ENCODE results near the gene LAD1.

Gene LAD1

DNA sequence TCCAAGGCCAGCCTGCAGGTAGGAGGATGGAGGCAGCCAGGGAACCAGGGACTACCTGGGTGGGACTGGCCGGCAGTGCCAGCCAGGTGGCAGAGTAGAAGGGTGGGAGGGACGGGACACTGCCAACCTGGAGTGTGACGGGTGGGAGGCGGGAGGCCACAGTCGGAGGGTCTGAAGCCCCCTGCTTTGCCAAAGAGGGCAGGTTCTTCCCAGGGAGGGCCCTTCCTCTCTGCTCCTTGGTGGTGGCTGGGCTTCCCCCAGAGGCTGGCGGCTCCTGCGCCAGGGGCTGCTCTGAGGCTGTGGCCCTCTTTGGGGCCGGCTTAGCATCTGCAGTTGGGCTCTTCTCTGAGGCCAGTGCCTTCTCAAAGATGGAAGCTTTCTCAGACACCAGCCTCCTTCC lies 12.9 kb downstream of the LAD1 start:
- no peak for DNase-seq

DNA sequence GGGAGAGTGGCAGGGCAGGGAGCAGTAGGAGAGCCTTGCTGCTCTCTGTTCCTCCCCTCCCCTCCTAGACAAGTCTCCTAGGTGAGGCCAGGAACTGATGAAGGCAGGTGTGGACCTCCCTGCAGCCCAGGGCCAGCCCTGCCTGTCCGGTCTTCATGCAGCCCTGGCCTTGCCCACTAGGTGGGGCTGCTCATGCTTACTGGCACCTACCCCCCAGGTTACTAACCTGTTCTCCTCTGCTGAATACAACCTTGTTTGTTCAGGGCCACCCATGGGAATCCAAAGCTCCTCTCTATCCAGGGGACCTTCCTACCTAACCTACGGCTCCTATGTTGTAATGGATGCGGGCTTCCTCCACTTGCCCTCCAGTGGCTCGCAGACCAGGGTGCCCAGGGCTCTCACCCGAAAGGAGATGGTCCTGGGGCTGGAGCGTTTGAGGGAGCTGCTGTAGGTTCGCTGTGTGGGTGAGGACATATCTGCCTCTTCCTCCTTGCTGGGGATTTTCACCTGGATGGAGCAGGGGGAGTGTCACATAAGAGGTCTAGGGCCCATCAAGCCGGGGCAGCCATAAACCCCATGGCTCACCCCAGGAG lies 13.7 kb downstream of the LAD1 start:
- no peak for DNase-seq

DNA sequence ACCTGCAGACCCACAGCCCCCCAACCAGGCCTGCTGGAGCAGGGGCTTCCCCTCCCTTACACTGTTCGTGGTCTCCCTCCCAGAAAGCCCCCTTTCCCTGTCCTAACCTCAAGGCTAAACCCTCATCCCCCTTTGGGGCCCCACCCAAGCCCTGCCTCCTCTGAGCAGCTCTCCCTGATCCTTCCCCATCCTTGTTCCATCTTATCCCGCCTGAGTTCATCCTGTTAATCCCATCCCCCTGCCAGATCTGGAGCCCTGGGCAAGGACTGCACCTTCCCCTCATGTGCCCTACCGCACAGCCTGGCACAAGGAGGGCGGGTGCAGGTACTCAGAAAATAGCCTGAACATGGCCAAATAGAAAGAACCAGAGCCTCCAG lies 14.7 kb downstream of the LAD1 start:
- DNase-seq, result no peak

DNA sequence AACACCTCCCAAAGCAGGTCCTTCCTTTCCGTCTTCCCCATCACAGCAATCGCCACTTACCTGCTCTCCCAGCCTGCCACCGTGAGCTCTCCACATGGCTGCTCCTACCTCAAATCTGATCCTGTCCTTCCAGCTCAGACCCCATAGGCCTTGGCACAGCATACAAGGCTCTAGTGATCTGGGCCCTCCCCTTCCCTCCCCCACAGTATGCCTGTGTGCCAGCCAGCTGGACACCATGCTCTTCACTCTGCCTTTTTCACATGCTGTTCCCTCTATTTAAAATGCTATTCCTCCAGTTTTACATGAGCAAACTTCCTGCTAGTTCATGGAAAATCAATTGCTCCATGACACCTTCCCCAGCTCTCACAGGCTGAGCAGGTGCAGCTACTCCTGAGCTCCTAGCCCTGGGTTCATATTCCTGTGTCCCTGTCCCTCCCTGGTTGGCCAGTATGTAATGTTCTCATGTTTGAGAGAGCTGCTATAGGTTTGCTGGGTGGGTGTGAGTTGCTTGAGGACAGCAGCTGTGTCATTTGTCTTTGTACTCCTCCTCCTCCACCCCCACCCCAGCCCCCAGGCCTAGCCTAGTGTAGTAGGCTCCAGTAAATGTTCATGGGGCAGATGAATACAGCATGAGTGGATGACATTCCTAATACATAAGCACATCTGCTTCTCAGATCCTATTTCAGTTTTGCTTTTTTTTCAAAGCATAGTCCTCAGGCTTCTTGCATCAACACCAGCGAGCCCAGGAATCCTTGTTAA lies 15.3 kb downstream of the LAD1 start:
- no peak for DNase-seq

DNA sequence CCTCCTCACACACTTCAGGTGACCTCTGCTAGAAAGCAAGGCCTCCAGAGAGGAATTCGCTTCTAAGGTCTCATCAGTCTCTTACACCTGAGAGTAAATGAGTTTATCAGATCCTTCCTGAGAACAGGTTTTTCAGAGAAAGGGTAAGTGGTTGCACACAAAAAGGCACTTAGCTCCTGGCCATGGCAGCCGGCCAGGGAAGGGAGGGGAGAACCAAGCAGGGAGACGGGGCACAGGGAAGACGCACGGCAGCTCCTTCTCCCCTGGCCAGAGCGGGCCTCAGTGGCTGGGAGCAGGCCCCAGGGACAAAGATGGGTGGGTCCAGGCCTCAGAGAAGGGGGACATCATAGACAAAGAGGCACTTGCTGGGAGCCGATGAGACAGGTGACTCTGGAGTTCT lies 18.0 kb downstream of the LAD1 start:
- DNase-seq, result peak; percentile 82

DNA sequence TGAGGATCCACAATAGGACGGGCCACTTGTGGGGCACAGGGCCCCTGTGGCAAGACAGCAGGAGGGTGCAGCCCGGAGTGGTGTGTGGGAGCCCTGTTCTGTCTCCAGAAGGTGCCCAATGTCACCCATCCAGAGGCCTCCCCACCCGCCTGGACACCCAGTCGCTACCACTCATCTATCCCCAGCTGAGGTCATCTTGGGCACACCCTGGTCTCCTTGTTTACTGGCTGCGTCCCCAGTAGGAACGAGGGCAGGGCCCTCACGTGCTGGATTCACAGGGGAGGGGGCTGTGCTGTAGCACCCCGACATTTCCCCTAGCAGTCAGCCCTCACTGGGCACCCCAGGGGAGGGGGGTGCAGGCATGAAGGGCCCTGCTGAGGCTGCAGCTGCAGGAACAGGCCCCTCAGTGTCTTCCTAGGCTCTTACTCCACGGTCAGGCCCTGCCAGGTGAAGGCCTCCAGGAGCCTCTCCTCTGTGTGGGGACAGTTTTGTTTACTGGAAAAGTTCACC lies 19.3 kb downstream of the LAD1 start:
- no peak for DNase-seq

DNA sequence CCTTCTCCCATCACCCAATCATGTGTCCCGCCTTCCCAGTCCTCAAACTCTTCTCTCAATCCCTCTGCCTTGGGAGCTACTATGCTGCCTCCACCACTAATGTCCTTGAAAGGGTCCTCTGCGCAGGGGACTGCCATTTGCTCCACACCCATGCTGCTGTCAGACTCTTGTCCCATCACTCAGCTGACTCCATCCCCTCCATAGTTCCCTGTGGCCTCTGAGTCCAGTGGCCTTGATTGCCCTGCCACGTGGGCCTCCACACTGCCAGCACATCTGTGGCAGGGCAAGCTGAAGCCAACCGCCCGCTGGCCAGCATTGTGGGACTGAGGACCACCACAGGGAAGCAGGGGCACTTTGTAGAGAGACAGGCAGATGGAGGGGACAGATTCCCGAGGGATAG lies 20.3 kb downstream of the LAD1 start:
- DNase-seq, result no peak

DNA sequence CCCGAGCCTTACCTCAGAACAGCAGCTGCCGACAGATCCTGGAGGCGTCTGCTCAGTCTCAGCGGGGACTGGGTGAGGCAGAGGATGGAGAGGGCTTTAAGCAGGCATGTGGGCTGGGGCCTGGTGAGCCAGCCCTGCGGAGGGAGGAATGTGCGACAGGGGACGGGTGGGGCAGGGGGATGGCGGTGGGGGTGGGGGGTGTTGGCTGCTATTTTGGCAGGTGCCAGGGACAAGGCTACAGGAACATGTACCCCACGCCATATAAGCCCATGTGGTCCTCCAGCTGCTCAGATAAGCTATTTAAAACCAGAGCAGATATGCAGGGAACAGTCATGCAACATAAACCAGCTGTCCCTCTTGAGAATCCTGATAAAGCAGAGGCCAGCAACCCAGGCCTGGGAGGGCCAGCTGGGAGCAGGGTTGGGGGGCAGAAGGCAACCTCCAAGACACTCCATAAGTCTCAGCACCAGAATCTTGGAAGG lies 21.5 kb downstream of the LAD1 start, which contains the start of gene TNNT2:
TSS of gene TNNT2 (minus strand) at position 70 of the 482 bp plus-strand sequence. CDS start 4,426 bp downstream, outside the sequence.
- no peak for DNase-seq

DNA sequence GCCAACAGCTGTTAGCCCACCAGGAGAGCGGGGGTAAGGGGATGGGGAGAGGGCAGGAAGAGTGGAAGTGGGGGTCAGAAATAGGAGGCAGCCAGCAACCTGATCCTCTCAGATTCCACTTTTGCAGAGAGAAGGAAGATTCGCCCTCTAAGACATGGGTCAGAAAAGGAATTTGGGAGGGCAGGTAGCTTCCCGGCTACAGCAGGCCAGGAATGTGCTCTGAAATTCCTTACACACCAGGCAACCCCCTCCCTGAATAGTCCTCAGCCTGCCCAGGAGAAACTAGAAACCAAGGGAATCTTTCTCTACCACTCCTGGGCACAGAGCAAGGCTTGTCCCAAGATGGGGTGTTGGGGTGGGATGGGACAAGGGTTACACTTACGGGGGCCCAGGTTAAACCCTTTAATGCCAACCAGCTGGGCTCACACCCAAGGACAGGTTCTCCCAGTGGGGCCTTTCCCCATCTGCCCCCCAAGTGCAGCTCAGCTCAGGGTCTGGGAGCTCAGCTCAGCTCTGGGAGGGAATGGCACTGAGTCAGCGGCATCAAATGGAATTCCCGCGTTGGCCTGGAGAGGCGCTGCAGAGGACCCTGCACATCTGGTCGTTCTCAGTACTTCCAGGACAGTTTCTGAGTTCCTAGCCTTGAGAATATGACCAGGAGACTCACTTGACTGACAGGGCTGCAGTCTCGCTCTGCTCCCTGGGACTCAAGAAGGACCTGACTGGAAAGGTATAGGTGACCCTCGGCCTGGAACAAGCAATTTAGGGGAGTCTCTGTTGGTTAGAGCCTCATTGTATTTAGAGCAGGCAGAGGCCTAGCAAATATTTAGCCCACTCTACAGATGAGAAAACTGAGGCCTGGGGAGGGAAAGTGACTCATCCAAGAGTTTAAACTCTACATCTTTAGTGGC lies 22.4 kb downstream of the LAD1 start:
- no peak for DNase-seq

DNA sequence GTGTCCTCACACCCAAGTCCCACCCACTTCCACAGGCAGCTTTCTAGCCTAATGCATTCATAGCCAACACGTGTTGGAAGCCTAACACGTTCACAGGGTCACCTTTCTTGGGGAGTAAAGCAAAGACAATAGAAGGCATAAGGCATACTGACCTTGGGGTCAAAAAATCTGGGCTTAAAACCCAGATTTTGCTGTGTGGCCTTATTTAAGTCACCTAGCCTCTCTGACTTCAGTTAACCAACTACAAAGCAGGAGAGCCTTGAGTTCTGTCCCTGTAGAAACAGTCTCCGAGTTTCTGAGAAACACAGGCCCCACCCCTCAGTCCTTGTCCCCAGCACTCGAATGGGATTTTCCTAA lies 23.0 kb downstream of the LAD1 start:
- DNase-seq, result no peak

DNA sequence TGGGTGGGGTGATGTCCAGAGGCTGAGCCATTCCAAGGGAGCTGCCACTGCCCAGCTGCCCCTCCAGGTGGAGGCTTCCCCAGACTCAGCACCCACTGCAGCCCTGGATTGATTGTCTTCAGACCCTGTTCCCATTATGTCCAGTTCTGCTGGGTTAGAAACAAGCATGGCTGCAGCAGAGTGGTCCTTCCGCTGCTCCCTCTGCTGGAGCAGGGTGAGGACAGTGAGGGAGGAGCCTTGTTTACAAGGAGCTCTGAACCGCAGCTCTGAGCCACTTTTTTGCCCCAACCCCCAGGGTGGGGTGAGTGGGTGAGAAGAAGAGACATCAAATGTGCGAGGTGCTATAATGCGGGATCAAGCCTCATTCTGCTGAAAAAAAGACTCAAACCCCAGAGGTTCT lies 24.0 kb downstream of the LAD1 start:
- DNase-seq, result no peak

DNA sequence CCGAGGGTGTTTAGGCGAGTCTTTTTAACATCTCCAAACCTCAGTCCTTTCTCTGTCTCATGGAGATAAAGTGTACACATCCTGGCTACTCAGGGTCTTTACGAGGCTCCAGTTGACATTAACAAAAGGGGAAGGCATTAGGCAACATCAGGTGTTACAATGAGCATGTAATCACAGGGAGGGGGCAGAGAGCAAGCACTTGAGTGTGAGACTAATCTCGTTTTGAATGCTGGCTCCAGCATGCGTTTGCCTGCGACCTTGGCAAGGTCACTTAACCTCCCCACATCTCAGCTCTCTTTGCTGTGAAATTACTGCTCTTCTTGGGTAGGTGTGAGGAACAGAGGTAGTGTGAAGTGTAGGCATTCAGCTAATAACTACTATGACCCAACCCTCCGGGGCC lies 24.8 kb downstream of the LAD1 start:
- no peak for DNase-seq

DNA sequence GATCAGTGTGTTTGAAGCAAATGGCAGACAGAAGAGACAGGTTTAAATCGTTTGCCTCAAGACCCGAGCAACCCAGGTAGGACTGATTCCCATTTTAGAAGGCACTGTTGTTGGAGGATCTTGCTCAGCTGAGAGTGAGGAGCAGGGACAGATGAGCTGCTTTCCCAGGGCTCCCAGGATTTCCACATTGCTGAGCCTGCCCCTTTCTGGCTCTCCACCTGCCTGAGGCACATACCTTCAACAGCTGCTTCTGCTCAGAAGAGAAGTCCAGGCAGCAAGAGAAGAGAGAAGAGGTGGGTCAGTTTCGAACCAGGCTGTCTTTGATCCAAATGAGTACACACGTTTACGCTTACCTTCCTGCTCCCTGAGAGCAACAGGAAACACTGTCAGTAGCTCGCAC lies 27.3 kb downstream of the LAD1 start:
- no peak for DNase-seq

DNA sequence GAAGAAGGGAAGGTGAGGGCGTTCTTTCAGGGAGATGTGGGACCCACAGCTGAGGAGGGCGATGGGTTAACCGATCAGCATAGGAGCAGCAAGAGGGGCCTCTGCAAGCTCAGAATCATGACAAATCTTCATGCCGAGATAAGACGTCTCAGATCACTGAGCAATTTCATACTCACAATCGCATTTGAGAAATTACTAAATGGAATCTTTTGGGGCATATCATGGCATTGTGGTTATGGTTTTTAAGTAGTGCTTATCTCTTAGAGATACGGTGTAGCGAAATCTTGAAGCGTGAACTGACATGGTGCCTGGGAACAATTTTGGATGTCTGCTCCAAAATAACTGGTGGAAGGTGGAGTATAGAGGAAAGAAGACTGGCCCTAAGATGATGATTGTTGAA lies 27.8 kb downstream of the LAD1 start:
- no peak for DNase-seq

DNA sequence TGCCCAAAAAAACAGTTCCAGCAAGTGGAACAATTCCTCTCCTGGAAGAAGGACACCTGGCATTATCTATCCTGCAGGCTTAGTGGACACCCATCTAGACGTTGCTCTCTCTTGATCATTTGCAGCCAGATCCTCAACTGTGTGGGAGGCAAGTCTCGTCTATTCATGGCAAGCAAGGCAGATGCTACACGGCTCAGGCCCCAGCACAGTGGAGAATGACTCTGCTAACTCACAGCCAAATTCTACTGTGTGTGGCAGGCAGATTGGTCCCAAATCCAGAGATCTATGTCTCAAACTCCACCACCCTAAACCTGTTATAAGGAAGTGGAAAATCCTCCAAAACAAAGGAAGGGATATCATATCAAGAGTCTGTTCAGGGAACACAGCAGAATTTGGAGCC lies 28.6 kb downstream of the LAD1 start:
- no peak for DNase-seq

DNA sequence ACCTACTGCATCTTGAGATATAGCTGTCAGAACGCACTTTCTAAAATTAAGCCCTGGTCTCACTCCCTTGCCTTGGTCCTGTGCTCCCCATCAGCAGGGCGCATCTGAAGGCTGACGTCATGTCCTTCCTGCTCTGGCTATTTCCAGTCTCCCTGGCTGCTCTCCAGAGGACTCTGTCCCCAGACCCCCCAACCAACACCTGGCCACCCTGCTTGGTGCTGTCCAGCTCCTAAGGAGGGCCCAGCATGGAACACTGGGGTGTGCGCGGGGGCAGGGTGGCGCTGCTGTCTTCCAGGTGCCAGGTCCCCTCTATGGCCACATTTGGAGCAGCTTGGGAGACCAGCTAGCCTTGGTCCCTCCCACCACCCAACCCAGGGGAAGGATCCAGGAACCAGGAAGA lies 29.9 kb downstream of the LAD1 start:
- DNase-seq, result no peak

DNA sequence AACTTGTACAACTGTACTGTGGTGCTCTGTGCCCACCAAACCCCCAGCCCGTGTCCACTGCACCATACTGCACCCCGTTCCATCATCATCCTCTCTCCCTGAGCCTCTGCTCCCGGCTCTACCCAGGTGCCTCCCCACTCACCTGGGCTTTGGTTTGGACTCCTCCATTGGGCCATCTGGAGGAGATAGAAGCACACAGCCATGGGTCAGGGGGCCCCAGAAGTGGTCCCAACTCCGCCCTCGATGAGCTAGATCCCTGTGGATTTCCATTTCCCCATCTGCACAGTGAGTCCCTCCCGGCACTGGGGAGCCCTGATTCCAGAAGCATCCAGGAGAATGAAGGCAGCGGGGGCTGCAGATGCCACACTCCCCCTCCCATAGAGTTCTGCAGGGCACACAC lies 32.4 kb downstream of the LAD1 start:
- no peak for DNase-seq

DNA sequence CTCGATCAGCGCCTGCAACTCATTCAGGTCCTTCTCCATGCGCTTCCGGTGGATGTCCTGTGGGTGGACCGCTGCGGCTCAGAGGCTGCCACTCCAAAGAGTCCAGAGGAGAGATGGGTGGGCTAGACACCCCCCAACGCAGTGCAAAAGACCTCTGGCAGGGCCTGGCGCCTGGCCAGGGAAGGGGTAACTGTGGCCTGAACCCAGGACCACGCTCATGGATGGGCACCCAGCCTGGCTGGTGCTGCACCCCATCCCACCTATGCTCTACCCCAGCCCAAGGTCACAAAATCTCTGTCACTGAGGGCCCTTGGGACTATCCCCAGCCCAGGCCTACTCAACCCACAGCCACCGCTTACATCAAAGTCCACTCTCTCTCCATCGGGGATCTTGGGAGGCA lies 33.9 kb downstream of the LAD1 start:
- DNase-seq, result no peak

DNA sequence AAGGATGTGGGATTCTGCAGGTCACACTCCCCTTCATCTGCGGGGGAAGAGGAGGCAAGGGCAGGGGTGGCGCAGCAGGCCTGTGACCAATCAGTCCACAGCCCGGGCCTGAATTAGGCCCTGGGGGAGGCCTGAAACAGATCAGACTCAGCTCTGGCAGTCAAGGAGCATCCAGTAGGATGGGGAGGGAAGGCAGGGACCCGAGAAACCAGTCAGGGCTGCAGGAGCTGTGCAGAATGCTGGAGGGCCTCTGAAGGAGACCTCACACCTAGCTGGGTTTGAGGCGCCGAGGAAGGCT lies 34.4 kb downstream of the LAD1 start:
- no peak for DNase-seq

DNA sequence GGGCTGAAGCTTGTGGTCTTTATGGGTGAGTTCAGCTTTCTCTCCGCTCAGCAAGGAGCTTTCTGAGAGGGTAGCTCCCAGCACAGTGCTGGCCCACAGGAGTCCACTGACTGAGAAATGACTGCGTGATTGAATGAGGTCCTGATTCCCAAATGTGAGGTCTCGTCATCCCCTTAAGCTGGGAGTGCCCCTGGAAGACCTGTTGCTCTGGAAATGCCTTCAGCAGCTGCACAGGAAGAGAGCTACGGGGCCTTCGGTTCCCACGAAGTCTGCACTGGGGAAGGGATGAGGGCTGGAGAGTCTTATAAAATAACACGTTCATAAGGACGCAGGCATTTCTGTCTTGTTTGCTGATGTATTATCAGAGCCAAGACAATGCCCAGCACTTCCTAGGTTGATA lies 35.7 kb downstream of the LAD1 start:
- no peak for DNase-seq

DNA sequence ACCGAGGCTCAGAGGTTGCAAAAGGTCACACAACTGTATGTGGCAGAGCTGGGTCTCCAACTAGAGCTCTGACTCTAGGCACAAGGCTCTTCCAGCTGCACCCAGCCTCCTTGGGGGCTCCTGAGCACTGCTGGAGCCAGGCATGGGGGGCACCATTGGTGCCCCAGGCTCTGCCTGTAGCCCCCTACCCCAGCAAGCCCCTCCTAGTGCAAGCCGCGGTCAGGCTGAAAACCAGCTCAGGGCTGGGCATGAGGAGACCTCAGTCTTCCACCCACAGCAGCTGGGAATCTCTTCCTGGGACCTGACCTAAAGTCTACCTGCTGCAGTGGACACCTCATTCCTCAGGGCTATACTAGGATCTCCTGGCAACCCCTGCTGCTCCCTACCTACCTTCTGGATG lies 36.2 kb downstream of the LAD1 start:
- no peak for DNase-seq

DNA sequence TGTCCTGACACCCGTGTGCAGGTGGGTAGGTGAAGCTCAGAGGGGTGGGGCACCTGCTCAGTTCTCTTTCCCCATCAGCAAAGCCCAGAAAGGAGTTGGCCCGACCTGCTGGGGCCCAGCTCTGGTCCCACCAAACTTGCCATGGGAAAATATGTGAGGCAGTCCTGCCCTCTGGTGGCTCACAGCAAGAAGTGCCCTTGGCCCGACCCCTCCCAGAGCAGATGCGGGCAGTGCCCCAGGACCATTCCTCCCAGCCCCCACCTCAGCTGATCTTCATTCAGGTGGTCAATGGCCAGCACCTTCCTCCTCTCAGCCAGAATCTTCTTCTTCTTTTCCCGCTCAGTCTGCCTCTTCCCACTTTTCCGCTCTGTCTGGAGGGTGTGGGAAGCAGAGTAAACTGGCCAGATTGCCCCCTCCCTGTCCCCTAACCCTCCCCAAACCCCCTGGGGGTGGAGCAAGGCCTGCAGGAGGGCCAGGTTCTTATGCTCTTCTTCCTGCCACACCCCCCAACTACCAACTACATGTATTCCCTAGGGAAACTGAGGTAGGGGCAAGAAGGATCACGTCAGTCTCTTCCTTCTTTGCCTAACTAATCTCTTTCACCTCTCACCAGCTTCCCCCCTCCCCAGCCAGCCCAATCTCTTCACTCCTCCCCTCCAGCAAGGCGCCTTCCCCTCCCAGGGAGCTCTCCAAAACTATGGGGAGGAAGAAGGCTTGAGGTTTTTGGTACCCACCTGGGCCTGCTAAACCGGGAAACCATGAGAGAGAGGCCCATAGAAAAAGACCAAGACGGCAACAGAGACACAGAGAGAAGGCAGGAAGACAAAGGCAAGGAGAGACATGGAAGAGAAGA lies 37.2 kb downstream of the LAD1 start:
- DNase-seq, result no peak

Data from DMS79 (cell line).